ENCODE measurements around the gene ING4. TPM values are rescaled to one million over a fixed set of nuclear protein-coding genes. Genes with fewer than 3 reads are reported as not detected.

Gene ING4
- total RNA-seq, 1 experiment from 2014 or later, result 15.2 TPM

- H3K36me3 Mint-ChIP-seq (ENCODE audit: insufficient read depth, unreplicated experiment), result peaks cover 16% of the 10 kb centered on the region
- CTCF ChIA-PET, result interaction anchor here (0.6 to 1.1 kb wide), 4 partner anchors 21 to 144 kb away, joined by 3 to 4 read pairs (median 3); no protein-coding TSS in a partner anchor
- H3K27ac Mint-ChIP-seq (ENCODE audit: low read depth, unreplicated experiment), result no peak overlapping the region
- no peak overlapping the region for H3K4me3 Mint-ChIP-seq (ENCODE audit: unreplicated experiment)
- BruUV-seq (replicated peaks), result no TSS peak
- POLR2A ChIA-PET, result interaction anchor here (1.0 to 5.6 kb wide), 2 partner anchors 28 to 32 kb away, joined by 3 to 159 read pairs; partner anchors contain the start of gene COPS7A
- intact Hi-C loops (cut with micrococcal nuclease), result no loop called here
- H3K27me3 Mint-ChIP-seq (ENCODE audit: insufficient read depth, unreplicated experiment), result peaks cover 12% of the 10 kb centered on the region
- H3K4me1 Mint-ChIP-seq (ENCODE audit: insufficient read depth, unreplicated experiment), result peaks cover 18% of the 10 kb centered on the region
- no peaks in the 10 kb centered on the region for H3K9me3 Mint-ChIP-seq (ENCODE audit: unreplicated experiment)
- no peak for DNase-seq (ENCODE audit: unreplicated experiment)
- no peak for TF ChIP-seq CTCF (IDR thresholded peaks at IDR 0.05; ENCODE audit: unreplicated experiment)
These were observed 28.6 kb upstream of the ING4 start for GRCh38 chr12:6691473-6691872.

GRCh38 chr12:6688999-6689882, 26.3 kb upstream of the ING4 start, which contains the start of gene ZNF384:
Gene ZNF384, minus strand, starts transcription at chr12:6689375. Its CDS starts 9,855 bp downstream, at chr12:6679520.
- ChIA-PET POLR2A (interaction anchor here (0.6 to 5.6 kb wide), 42 partner anchors 9 to 969 kb away, joined by 3 to 159 read pairs (median 4); partner anchors contain the start of genes CDCA3, COPS7A, ING4 and LPAR5), CTCF (interaction anchor here (0.6 to 2.0 kb wide), 18 partner anchors 10 to 455 kb away, joined by 3 to 14 read pairs (median 3); partner anchors contain the start of genes COPS7A, LPAR5 and MLF2)
- H3K4me3 Mint-ChIP-seq (ENCODE audit: unreplicated experiment), result peak within 1 kb of the TSS; percentile 98
- H3K27me3 Mint-ChIP-seq (ENCODE audit: insufficient read depth, unreplicated experiment), result peaks cover 3% of the 10 kb centered on the region
- intact Hi-C loops (cut with micrococcal nuclease), result loop anchor here (1.0 kb wide), 4 partner anchors 26 to 72 kb away; partner anchors contain the start of genes ING4 and MLF2
- peak within 1 kb of the TSS; percentile 99 for H3K27ac Mint-ChIP-seq (ENCODE audit: low read depth, unreplicated experiment)
- peak; percentile 99 for DNase-seq (ENCODE audit: unreplicated experiment)
- H3K9me3 Mint-ChIP-seq (ENCODE audit: unreplicated experiment), result no peaks in the 10 kb centered on the region
- no peak for TF ChIP-seq CTCF (IDR thresholded peaks at IDR 0.05; ENCODE audit: unreplicated experiment)
- H3K36me3 Mint-ChIP-seq (ENCODE audit: insufficient read depth, unreplicated experiment), result peaks cover 25% of the 10 kb centered on the region
- no TSS peak for BruUV-seq (replicated peaks)
- peaks cover 22% of the 10 kb centered on the region for H3K4me1 Mint-ChIP-seq (ENCODE audit: insufficient read depth, unreplicated experiment)

GRCh38 chr12:6688543-6688998, 25.7 kb upstream of the ING4 start:
- Mint-ChIP-seq H3K27me3 (ENCODE audit: insufficient read depth, unreplicated experiment) (no peaks in the 10 kb centered on the region), H3K27ac (ENCODE audit: low read depth, unreplicated experiment) (peak overlapping the region; percentile 99), H3K4me1 (ENCODE audit: insufficient read depth, unreplicated experiment) (peaks cover 22% of the 10 kb centered on the region), H3K4me3 (ENCODE audit: unreplicated experiment) (peak overlapping the region; percentile 98), H3K36me3 (ENCODE audit: insufficient read depth, unreplicated experiment) (peaks cover 27% of the 10 kb centered on the region), H3K9me3 (ENCODE audit: unreplicated experiment) (no peaks in the 10 kb centered on the region)
- DNase-seq (ENCODE audit: unreplicated experiment), result peak; percentile 15
- POLR2A ChIA-PET, result interaction anchor here (0.6 to 5.6 kb wide), 29 partner anchors 9 to 968 kb away, joined by 3 to 159 read pairs (median 5); partner anchors contain the start of genes CDCA3, COPS7A, ING4 and LPAR5
- no peak for TF ChIP-seq CTCF (IDR thresholded peaks at IDR 0.05; ENCODE audit: unreplicated experiment)
- no TSS peak for BruUV-seq (replicated peaks)
- intact Hi-C loops (cut with micrococcal nuclease), result loop anchor here (1.0 kb wide), 1 partner anchor 71 kb away; no protein-coding TSS in a partner anchor
- CTCF ChIA-PET, result interaction anchor here (0.6 to 2.0 kb wide), 17 partner anchors 10 to 456 kb away, joined by 3 to 14 read pairs (median 3); partner anchors contain the start of genes COPS7A, LPAR5 and MLF2

- DNase-seq (ENCODE audit: unreplicated experiment), result no peak
- CTCF ChIA-PET, result interaction anchor here (0.6 to 1.4 kb wide), 8 partner anchors 8 to 311 kb away, joined by 3 to 5 read pairs (median 3); no protein-coding TSS in a partner anchor
- H3K9me3 Mint-ChIP-seq (ENCODE audit: unreplicated experiment), result no peaks in the 10 kb centered on the region
- POLR2A ChIA-PET, result interaction anchor here (0.6 kb wide), 1 partner anchor 60 kb away, joined by 3 read pairs; no protein-coding TSS in a partner anchor
- BruUV-seq (replicated peaks), result no TSS peak
- H3K4me3 Mint-ChIP-seq (ENCODE audit: unreplicated experiment), result no peak overlapping the region
- no peak overlapping the region for H3K27ac Mint-ChIP-seq (ENCODE audit: low read depth, unreplicated experiment)
- no peak for TF ChIP-seq CTCF (IDR thresholded peaks at IDR 0.05; ENCODE audit: unreplicated experiment)
- peaks cover 48% of the 10 kb centered on the region for H3K36me3 Mint-ChIP-seq (ENCODE audit: insufficient read depth, unreplicated experiment)
- intact Hi-C loops (cut with micrococcal nuclease), result no loop called here
- peaks cover 30% of the 10 kb centered on the region for H3K4me1 Mint-ChIP-seq (ENCODE audit: insufficient read depth, unreplicated experiment)
- no peaks in the 10 kb centered on the region for H3K27me3 Mint-ChIP-seq (ENCODE audit: insufficient read depth, unreplicated experiment)
These were observed 22.9 kb upstream of the ING4 start for GRCh38 chr12:6685814-6686213.
